Activated T-cell treated with anti-CD3 and anti-CD28 coated beads for 1 hour (primary cell): ENCODE results near the gene SMARCAL1.

Experiments
- DNase-seq: peaks from one replicate; pipeline ENCODE4 v3.0.0-alpha.2; 2020; ENCODE audit warnings: low read depth

Gene SMARCAL1

GRCh38 chr2:216392945-216393840, 19.1 kb upstream of the SMARCAL1 start:
- DNase-seq = no peak

- no peak for DNase-seq
Observed at GRCh38 chr2:216394881-216395280, 17.4 kb upstream of the SMARCAL1 start.

- no peak for DNase-seq
Observed at GRCh38 chr2:216399621-216400020, 12.7 kb upstream of the SMARCAL1 start.

GRCh38 chr2:216402751-216403150, 9.5 kb upstream of the SMARCAL1 start:
- no peak for DNase-seq

- peak; percentile 23 for DNase-seq
Observed at GRCh38 chr2:216404010-216404618, 8.2 kb upstream of the SMARCAL1 start.

GRCh38 chr2:216405588-216405987, 6.7 kb upstream of the SMARCAL1 start:
- no peak for DNase-seq

GRCh38 chr2:216406826-216407225, 5.5 kb upstream of the SMARCAL1 start:
- DNase-seq = no peak

GRCh38 chr2:216408426-216409290, 3.6 kb upstream of the SMARCAL1 start:
- no peak for DNase-seq

- DNase-seq = no peak
Observed at GRCh38 chr2:216410550-216410949, 1.7 kb upstream of the SMARCAL1 start.

- no peak for DNase-seq
Observed at GRCh38 chr2:216413882-216414281, 1.6 kb downstream of the SMARCAL1 start.

- no peak for DNase-seq
Observed at GRCh38 chr2:216414772-216415319, 2.6 kb downstream of the SMARCAL1 start.

- DNase-seq = no peak
Observed at GRCh38 chr2:216415541-216415940, 3.3 kb downstream of the SMARCAL1 start.

GRCh38 chr2:216416571-216417307, 4.5 kb downstream of the SMARCAL1 start:
- DNase-seq = no peak

GRCh38 chr2:216418981-216419380, 6.7 kb downstream of the SMARCAL1 start:
- DNase-seq = no peak

GRCh38 chr2:216420367-216421101, 8.2 kb downstream of the SMARCAL1 start:
- DNase-seq = no peak

GRCh38 chr2:216423071-216423470, 10.8 kb downstream of the SMARCAL1 start:
- no peak for DNase-seq

- DNase-seq = no peak
Observed at GRCh38 chr2:216424274-216424673, 12.0 kb downstream of the SMARCAL1 start.

GRCh38 chr2:216425008-216425787, 12.9 kb downstream of the SMARCAL1 start:
- no peak for DNase-seq

GRCh38 chr2:216426166-216426777, 14.0 kb downstream of the SMARCAL1 start:
- DNase-seq = no peak

GRCh38 chr2:216426938-216427337, 14.7 kb downstream of the SMARCAL1 start:
- DNase-seq = no peak
